Mucosa of stomach (tissue), 1 donor: ENCODE results near the gene UBAC1.

Source experiments
- H3K27me3 ChIP-seq: one replicate; pipeline ENCODE4 v1.7.0; 2013; ENCODE audit warnings: mild to moderate bottlenecking, low read length; ENCODE audit not compliant: control insufficient read depth, insufficient read depth
- H3K36me3 ChIP-seq: one replicate; pipeline ENCODE4 v1.7.0; 2013; ENCODE audit warnings: low read length; ENCODE audit not compliant: control insufficient read depth, insufficient read depth
- H3K4me1 ChIP-seq: one replicate; pipeline ENCODE4 v1.7.0; 2013; ENCODE audit warnings: mild to moderate bottlenecking, low read length; ENCODE audit not compliant: control insufficient read depth, insufficient read depth
- H3K4me3 ChIP-seq: one replicate; pipeline ENCODE4 v1.7.0; 2013; ENCODE audit warnings: low read length
- H3K9ac ChIP-seq: one replicate; pipeline ENCODE4 v1.7.0; 2013; ENCODE audit warnings: mild to moderate bottlenecking, low read length, moderate library complexity
- H3K9me3 ChIP-seq: one replicate; pipeline ENCODE4 v1.7.0; 2013; ENCODE audit warnings: mild to moderate bottlenecking, low read length, moderate library complexity; ENCODE audit not compliant: control insufficient read depth
- donor health status: Pancreatic carcinoma.

UBAC1 gene

DNA sequence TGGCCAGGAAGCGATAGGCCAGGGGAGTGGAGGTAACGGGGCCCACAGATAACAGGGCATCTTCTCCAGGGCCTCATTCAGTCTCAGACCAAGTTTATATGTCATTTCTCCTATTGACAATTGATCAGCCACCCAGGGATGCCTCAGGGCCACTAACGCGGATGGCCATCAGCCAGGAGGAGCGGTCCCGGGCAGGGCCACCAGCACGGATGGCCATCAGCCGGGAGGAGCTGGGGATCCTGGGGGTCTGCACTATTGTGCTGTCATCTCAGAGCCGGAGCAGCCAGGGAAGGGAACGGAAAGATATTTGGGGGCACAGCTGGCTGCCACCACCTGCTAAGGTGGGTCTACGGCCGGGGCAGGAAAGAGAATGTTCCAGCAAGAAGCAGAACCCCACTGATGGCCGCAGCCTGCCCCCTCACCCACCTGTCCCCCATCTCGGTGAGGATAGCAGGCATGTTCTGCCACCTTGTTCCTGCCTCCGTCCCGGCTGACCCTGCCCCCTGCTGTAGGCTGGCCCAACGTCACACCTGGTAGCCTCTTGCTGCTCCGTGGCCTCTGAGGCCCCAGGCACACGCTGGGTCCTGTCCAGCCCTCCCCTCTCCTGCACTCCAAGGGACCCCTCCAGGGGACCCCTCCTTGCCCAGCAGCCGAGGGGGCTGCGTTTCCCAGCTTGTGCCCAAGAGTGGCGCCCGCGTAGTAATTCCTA is 21.5 kb upstream of the UBAC1 start:
- Histone ChIP-seq H3K9ac (no peak overlapping the region), H3K9me3 (no peaks in the 10 kb centered on the region), H3K4me1 (peaks cover 5% of the 10 kb centered on the region), H3K27me3 (peaks cover 13% of the 10 kb centered on the region), H3K4me3 (no peak overlapping the region), H3K36me3 (no peaks in the 10 kb centered on the region)

DNA sequence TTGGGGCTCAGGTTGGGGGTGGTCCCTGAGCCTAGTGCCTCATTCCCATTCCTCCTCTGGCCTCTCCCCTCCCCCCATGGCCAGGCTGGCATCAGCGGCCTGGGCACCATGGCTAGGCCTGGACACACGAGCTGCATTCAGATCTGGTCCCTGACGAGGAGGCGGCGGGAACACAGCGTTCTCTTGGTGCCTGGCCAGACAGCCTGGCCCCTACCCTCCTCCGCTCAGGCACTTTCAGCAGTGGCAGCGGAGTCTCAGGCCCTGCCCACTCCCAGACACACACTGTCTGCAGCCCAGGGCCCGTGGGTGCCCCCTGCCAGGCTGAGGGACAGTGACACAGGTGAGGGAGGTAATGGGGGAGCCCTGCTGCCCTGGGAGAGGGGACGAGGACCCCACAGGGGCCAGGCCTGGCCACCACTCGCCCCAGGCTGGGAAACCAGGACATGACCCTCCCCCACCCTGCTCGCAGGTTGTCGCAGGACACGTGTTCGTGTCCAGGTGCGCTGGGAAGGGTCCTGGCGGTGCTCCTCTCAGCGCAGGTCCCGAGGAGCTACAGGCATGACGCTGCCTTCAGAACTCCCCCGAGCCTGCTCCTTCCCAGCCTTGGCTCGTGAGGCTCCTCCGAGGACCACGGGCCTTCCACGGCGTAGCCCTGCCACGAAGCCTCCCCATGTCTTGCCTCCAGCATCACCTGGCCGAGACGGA is 19.9 kb upstream of the UBAC1 start:
- no peaks in the 10 kb centered on the region for H3K36me3 ChIP-seq
- H3K4me3 ChIP-seq = no peak overlapping the region
- no peaks in the 10 kb centered on the region for H3K9me3 ChIP-seq
- H3K4me1 ChIP-seq = peaks cover 5% of the 10 kb centered on the region
- H3K27me3 ChIP-seq = peaks cover 13% of the 10 kb centered on the region
- H3K9ac ChIP-seq = no peak overlapping the region

GRCh38 chr9:135979547-135980166 is 18.5 kb upstream of the UBAC1 start:
- Histone ChIP-seq H3K4me1 (peaks cover 5% of the 10 kb centered on the region), H3K9ac (no peak overlapping the region), H3K9me3 (no peaks in the 10 kb centered on the region), H3K4me3 (no peak overlapping the region), H3K36me3 (no peaks in the 10 kb centered on the region), H3K27me3 (peaks cover 10% of the 10 kb centered on the region)

- Histone ChIP-seq H3K9ac (no peak overlapping the region), H3K9me3 (no peaks in the 10 kb centered on the region), H3K36me3 (no peaks in the 10 kb centered on the region), H3K27me3 (peaks cover 6% of the 10 kb centered on the region), H3K4me1 (peaks cover 5% of the 10 kb centered on the region), H3K4me3 (no peak overlapping the region)
These were observed 17.7 kb upstream of the UBAC1 start for GRCh38 chr9:135978642-135979546.

GRCh38 chr9:135976944-135977343 is 15.8 kb upstream of the UBAC1 start:
- peaks cover 5% of the 10 kb centered on the region for H3K4me1 ChIP-seq
- no peaks in the 10 kb centered on the region for H3K9me3 ChIP-seq
- H3K36me3 ChIP-seq = no peaks in the 10 kb centered on the region
- no peak overlapping the region for H3K9ac ChIP-seq
- H3K4me3 ChIP-seq = no peak overlapping the region
- H3K27me3 ChIP-seq = peaks cover 6% of the 10 kb centered on the region

GRCh38 chr9:135976531-135976930 is 15.4 kb upstream of the UBAC1 start:
- Histone ChIP-seq H3K4me1 (peaks cover 5% of the 10 kb centered on the region), H3K4me3 (no peak overlapping the region), H3K9me3 (no peaks in the 10 kb centered on the region), H3K9ac (no peak overlapping the region), H3K27me3 (peaks cover 6% of the 10 kb centered on the region), H3K36me3 (no peaks in the 10 kb centered on the region)

DNA sequence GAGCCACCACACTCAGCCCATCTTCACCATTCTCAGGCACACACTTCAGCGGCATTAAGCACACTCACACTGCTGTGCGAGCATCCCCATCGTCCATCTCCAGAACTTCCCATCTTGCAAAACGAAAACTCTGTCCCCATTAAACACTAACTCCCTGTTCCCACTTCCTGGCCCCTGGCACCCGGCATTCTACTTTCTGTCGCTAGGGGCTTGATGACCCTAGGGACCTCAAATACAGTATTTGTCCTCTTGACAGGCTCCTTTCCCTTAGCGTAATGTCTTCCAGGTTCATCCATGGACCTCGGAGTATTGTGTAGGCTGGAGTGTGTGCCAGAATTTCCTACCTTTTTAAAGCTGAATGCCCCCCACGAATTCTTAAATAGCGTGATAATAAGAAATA is 14.7 kb upstream of the UBAC1 start:
- no peaks in the 10 kb centered on the region for H3K9me3 ChIP-seq
- H3K4me1 ChIP-seq = peaks cover 5% of the 10 kb centered on the region
- no peak overlapping the region for H3K4me3 ChIP-seq
- no peaks in the 10 kb centered on the region for H3K36me3 ChIP-seq
- no peak overlapping the region for H3K9ac ChIP-seq
- H3K27me3 ChIP-seq = peaks cover 6% of the 10 kb centered on the region

DNA sequence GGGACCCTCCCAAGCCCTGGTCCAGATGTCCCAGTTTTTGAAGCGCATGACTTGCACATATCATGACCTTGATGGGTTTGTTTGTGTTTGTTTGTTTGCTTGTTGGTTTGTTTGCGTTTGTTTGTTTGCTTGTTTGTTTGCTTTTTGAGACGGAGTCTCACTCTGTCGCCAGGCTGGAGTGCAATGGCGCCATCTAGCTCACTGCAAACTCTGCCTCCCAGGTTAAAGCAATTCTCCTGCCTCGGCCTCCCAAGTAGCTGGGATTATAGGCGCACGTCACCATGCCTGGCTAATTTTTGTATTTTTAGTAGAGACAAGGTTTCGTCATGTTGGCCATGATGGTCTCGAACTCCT is 13.0 kb upstream of the UBAC1 start:
- no peaks in the 10 kb centered on the region for H3K27me3 ChIP-seq
- H3K4me3 ChIP-seq = no peak overlapping the region
- H3K9me3 ChIP-seq = no peaks in the 10 kb centered on the region
- no peaks in the 10 kb centered on the region for H3K36me3 ChIP-seq
- peaks cover 5% of the 10 kb centered on the region for H3K4me1 ChIP-seq
- H3K9ac ChIP-seq = no peak overlapping the region

GRCh38 chr9:135973277-135974219 is 12.4 kb upstream of the UBAC1 start:
- no peaks in the 10 kb centered on the region for H3K9me3 ChIP-seq
- H3K4me1 ChIP-seq = no peaks in the 10 kb centered on the region
- H3K4me3 ChIP-seq = no peak overlapping the region
- H3K9ac ChIP-seq = no peak overlapping the region
- H3K36me3 ChIP-seq = no peaks in the 10 kb centered on the region
- no peaks in the 10 kb centered on the region for H3K27me3 ChIP-seq

GRCh38 chr9:135971892-135972291 is 10.7 kb upstream of the UBAC1 start:
- H3K27me3 ChIP-seq = no peaks in the 10 kb centered on the region
- H3K9ac ChIP-seq = no peak overlapping the region
- no peak overlapping the region for H3K4me3 ChIP-seq
- H3K9me3 ChIP-seq = no peaks in the 10 kb centered on the region
- no peaks in the 10 kb centered on the region for H3K4me1 ChIP-seq
- no peaks in the 10 kb centered on the region for H3K36me3 ChIP-seq

DNA sequence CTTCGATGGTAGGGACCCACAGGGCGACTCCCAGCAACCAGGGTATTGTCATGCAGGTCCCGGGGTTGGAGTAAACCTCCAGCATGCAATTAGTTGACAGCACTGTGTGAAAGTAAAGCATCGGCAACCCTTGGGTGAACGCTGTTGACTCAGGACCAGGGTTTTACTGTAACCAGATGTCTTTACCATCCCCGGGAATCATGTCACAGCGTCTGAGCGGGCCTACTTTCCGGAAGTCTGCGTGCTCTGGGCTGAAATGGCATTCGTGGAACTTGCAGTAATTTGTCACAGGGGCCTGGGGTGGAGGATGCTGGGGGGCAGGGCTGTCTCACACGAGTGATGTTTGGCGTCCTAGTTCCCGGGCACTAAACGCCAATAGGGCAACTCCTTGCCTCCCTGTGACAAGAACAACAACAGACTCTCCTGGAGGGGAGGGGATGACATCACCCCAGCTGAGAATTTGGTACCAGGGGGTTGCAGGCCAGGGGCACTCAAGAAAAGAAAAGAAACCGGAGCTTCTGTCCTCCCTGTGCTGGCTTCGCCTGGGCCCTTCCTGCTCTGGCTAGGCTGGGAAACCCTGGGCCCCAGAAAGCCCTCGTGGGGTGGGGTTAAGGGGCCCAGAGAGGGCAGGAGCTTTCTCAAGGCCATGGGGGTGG is 10.1 kb upstream of the UBAC1 start:
- H3K4me3 ChIP-seq = no peak overlapping the region
- H3K9ac ChIP-seq = no peak overlapping the region
- H3K9me3 ChIP-seq = no peaks in the 10 kb centered on the region
- no peaks in the 10 kb centered on the region for H3K4me1 ChIP-seq
- no peaks in the 10 kb centered on the region for H3K27me3 ChIP-seq
- H3K36me3 ChIP-seq = no peaks in the 10 kb centered on the region
